Kidney glomerular epithelial cell (primary cell): ENCODE results near the gene ABCD1.

ENCODE experiments used
- DNase-seq: peaks from one replicate; lab custom pipeline; 2025; lab: John Stamatoyannopoulos, UW

ABCD1 gene

GRCh38 chrX:153773741-153774575 lies 49.3 kb downstream of the ABCD1 start:
- DNase-seq: no peak

GRCh38 chrX:153774576-153775292 lies 50.1 kb downstream of the ABCD1 start:
- no peak for DNase-seq

- DNase-seq: no peak
Measured at GRCh38 chrX:153775293-153776119, 50.9 kb downstream of the ABCD1 start.

- DNase-seq: no peak
Measured at GRCh38 chrX:153776120-153776599, 51.5 kb downstream of the ABCD1 start.

- DNase-seq: no peak
Measured at GRCh38 chrX:153776611-153777045, 52.0 kb downstream of the ABCD1 start.

GRCh38 chrX:153777261-153778090 lies 52.8 kb downstream of the ABCD1 start:
- DNase-seq: no peak

GRCh38 chrX:153778181-153778580 lies 53.5 kb downstream of the ABCD1 start:
- no peak for DNase-seq

- DNase-seq: no peak
Measured at GRCh38 chrX:153778684-153779101, 54.0 kb downstream of the ABCD1 start.

- no peak for DNase-seq
Measured at GRCh38 chrX:153779891-153780677, 55.4 kb downstream of the ABCD1 start.

GRCh38 chrX:153780678-153781427 lies 56.2 kb downstream of the ABCD1 start, which contains the start of gene SRPK3:
SRPK3 (plus strand) TSS chrX:153781041; CDS start chrX:153781087, 46 bp downstream.
- DNase-seq: no peak

- DNase-seq: no peak
Measured at GRCh38 chrX:153781428-153782047, 56.9 kb downstream of the ABCD1 start.

GRCh38 chrX:153782313-153782712 lies 57.7 kb downstream of the ABCD1 start:
- DNase-seq: no peak

- no peak for DNase-seq
Measured at GRCh38 chrX:153782871-153783270, 58.2 kb downstream of the ABCD1 start.

GRCh38 chrX:153783378-153784013 lies 58.8 kb downstream of the ABCD1 start:
- no peak for DNase-seq

GRCh38 chrX:153784325-153784967 lies 59.8 kb downstream of the ABCD1 start:
- no peak for DNase-seq

GRCh38 chrX:153786669-153787068 lies 62.0 kb downstream of the ABCD1 start:
- no peak for DNase-seq

- DNase-seq: no peak
Measured at GRCh38 chrX:153789654-153790053, 65.0 kb downstream of the ABCD1 start.
